RKO (cell line): ENCODE measurements around the gene KCNK15.
A peak's percentile ranks its signal among the peaks of the same experiment; 100 is the strongest.
"Not testable (repeated sequence)": the region's sequence is repeated elsewhere in the genome, so short reads cannot be mapped to it uniquely, and the experiment has no call there.

Experiments used
- DNase-seq: peaks from one replicate; pipeline ENCODE4 v3.0.0-alpha.2; 2016; ENCODE audit warnings: low spot score

Gene KCNK15

GRCh38 chr20:44758247-44759101, 12.8 kb downstream of the KCNK15 start:
- DNase-seq = no peak

DNA sequence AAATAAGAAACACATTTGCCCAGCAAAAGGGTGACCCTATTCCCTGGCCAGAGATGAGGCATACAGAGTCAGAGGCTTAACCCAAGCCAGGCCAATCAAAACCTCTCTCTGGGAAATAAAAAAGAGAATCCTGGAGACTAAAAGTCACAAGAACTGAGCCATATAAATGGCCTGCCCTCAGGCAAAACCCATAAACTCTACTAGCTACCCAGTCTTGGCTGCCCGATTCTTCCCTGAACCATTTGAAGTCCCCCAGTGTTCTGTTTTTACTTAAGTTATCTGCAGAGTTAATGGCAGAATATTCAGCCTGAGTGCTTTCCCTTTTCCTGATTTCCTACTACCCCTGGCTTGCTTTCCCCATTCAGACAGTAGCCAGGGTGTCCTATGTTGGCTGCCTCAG, 13.9 kb downstream of the KCNK15 start:
- no peak for DNase-seq

DNA sequence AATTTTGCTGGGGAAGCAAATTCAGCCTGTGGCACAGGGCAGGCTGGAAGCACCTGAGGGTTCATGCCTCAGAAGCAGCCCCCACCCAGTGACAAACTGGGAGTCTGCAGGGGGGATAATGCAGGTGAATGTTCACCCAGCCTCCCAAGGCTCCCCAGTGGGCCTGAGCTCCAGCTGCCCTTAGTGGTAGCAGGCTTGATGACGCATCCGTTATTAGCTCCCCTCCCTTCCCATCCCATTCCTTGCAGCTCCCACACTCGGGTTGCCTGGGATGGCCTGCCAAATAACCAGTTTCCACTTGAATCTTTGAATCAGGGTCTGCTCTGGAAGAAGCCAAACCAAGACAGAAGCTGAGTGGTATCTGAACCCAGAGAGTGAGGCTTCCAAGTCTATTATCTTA, 15.8 kb downstream of the KCNK15 start:
- no peak for DNase-seq

DNA sequence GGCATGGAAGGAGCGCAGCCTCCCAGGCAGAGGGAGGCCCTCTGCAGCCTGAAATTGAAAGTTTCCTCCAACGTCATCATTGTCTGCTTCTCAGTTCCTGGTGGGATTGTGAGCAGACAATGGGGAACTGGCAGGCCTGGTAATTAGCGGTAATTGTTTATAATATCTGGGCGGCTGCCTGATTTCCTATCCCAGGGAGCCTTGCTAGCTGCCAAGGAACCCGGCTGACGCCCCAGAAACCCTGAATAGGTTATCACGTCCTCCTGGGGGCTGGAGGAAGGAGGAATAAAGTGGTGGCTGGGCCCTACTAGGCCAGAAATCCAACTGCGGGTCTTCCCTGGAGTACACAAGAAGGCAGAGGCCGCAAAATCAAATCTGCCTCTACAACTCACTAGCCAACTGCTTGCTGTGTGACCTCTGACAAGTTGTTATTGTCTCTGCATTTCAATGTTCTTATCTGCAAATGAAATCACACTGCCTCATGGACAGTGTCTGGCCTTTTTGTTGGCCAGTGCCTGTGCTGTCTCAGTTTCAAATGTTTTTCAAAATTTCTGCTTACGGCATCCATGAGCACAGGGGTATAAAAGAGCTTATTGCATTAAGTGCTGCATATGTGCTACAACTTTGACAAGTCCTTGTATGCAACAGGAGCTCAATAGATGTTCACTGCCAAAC, 16.9 kb downstream of the KCNK15 start:
- no peak for DNase-seq

- DNase-seq = not testable (repeated sequence)
Measured at GRCh38 chr20:44763798-44764197, 18.1 kb downstream of the KCNK15 start.

- no peak for DNase-seq
Measured at GRCh38 chr20:44765091-44765490, 19.4 kb downstream of the KCNK15 start.

GRCh38 chr20:44765701-44766347, 20.2 kb downstream of the KCNK15 start:
- no peak for DNase-seq

GRCh38 chr20:44768256-44768655, 22.6 kb downstream of the KCNK15 start:
- DNase-seq = no peak

DNA sequence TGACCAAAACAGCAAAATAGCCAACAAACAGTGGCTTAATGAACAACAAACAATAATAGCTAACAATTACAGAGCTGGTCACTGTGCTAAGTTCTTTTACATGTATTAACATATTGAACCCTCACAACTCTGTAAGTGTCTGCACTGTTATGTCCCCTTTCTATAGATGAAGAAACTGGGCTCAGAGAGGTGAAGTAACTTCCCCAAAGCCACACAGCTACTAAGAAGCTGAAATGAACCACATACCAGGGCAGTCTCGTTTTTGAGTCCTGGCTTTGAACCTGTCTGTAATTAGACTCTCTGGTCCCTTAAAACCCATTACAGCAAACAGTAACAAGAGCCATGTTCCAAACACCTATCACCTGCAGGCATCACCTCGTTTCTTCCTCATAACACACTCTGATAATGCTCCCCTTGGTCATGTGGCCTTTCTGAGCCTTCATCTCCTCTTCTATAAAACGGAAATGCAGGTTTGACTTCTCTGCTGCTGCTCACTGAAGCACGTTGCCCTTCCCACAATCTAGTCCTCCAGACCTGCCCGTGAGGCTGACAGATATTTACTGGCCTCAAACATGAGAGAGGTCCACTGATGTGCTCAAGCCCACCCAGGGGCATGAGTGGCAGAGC, 23.3 kb downstream of the KCNK15 start:
- no peak for DNase-seq

- no peak for DNase-seq
Measured at GRCh38 chr20:44769481-44769863, 23.8 kb downstream of the KCNK15 start.

DNA sequence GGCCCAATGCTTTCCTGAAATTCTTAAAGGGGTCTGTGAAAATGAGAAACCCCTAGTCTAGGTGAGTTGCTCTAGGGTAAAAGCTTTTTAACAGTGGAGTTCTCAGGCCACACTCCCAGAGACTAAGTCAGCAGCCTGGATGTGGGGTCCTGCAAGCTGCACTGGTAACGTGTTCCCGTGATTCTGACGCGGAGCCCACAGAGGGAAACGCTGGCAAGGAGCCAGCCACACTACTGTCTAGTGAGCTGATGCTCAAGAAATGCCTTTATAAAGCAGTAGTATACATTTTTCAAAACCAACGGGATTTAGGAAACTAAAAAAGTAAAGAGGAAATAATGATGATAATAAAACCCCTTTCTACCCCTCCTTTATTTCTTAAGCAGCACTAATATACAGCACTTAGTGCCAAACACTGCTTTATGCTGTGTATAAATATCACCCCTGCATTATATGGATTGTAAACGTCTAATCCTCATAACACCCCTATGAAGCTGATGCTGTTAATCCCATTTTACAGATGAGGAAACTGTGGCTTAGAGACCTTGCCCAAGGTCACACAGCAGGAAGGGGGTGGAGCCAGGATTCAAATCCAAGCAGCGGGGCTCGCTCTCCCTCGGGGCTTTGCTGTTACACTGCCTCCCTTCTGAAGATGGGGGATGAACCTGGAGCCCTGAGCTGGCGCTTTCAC, 25.0 kb downstream of the KCNK15 start:
- DNase-seq = no peak

DNA sequence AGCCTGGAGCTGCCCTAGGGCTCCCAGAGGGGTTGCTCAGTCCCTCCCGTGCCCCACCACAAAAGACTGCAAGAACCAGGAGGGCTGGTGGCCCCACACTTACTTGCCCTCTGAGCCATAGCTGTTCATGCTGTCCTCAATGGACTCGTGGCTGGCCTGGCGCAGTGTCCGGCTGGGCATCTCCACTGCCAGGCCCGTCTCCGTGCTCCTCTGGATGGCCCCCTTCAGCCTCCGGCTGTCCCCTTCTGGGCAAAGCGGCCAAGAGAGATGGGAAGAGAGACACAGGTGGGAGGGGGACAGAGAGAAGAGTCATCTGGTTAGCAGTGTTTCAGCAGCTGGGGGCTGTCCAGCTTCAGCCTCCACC, 25.5 kb downstream of the KCNK15 start:
- DNase-seq = no peak

- DNase-seq = no peak
Measured at GRCh38 chr20:44772636-44773035, 27.0 kb downstream of the KCNK15 start.

- no peak for DNase-seq
Measured at GRCh38 chr20:44773070-44773829, 27.6 kb downstream of the KCNK15 start.

- DNase-seq = peak; percentile 63
Measured at GRCh38 chr20:44776980-44777379, 31.3 kb downstream of the KCNK15 start.

- DNase-seq = peak; percentile 75
Measured at GRCh38 chr20:44780226-44780625, 34.6 kb downstream of the KCNK15 start.

DNA sequence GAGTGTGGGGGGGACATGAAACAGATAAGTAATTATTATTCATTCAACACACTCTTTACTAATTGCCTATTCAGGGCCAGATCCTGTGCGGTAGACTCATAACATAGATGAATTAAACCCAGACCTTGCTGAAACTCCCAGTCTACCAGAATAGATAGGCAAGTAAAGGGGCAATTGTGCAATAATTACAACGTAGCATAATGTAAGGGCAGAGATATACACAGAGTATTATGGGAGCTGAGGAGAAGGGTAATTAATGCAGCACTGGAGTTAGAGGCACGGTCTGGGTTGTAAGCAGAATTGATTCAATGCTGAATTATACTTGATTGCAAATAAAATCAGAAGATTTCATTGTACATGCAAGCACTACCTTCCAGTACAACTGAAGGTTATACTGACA, 35.5 kb downstream of the KCNK15 start:
- no peak for DNase-seq

- DNase-seq = no peak
Measured at GRCh38 chr20:44781791-44782190, 36.1 kb downstream of the KCNK15 start.

DNA sequence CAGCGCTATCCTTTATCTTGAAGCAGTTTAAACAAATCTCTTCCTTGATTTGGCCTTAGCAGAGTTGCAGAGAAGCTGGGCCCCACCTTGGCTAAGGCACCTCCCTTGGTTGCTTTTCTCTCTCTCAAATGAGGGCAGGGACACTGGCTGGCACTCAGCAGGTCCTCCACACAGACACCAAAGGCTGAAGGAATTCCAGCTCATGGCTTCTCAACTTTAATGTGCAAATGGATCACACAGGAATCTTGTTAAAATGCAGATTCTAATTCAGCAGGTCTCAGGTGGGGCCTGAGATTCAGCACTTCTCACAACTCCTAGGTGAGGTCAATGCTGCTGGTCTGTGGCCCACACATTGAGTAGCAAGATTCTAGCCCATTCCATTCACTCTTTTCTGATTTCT, 39.0 kb downstream of the KCNK15 start:
- DNase-seq = no peak

DNA sequence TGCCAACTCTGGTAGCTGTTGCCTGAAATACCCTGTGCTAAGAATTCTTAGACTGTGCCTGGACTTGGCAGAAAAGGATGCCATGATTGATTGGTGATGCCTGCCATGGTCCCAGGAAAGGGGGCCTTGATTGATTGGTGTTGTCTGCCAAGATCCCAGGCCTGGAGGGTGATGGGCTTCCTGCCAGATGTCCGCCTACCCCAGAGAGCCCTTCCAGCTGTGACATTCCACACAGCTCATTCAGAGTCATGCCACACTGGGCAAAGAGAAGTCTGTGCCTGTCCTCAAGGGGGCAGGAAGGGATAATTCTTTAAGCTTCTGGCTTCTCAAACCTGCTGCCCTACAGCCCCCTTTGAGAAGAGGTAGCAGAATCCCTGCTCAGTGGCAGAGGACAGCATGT, 40.1 kb downstream of the KCNK15 start:
- DNase-seq = peak; percentile 43

GRCh38 chr20:44787299-44787698, 41.6 kb downstream of the KCNK15 start:
- DNase-seq = no peak
